Ovary (tissue), 3 donors: ENCODE data around the gene IL1RAPL2.

Experiments used
- EP300 ChIP-seq: sonication (generic); formaldehyde crosslinking; IDR thresholded peaks from one replicate; pipeline ENCODE4 v1.6.1; 2017; ENCODE audit warnings: antibody characterized with exemption
- POLR2A ChIP-seq: fragments of 450-650 bp; IDR thresholded peaks from one replicate; pipeline ENCODE4 v1.6.1; 2017; ENCODE audit warnings: antibody characterized with exemption, mild to moderate bottlenecking, moderate library complexity
- TF ChIP-seq, protein P1 (sequence below), 3 donors: fragments of 450-650 bp in 2 of 3; fragments of 200-600 bp in 1 of 3; IDR thresholded peaks; one replicate each; pipeline versions ENCODE4 v1.5.1 to v1.8.0; 2016 to 2022; ENCODE audit warnings: antibody characterized with exemption in 3 of 3, mild to moderate bottlenecking in 1 of 3
- donor health status: DM: no; HTN: no; CAD: no.

DNA sequence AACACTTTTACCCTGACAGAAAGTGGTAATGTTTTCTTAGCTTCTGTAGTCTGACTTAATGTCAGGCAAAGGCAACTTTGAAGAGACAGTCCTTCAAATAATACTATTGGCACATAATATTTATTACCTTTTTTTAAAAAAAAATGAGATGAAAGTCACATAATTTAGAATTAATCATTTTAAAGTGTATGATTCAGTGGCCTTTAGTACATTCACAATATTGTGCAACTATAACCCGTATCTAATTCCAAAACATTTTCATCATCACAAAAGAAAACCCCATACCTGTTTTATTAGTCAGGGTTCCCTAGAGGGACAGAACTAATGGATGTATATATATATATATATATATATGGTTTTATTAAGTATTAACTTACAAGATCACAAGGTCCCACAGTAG lies 749.2 kb downstream of the IL1RAPL2 start:
- TF ChIP-seq, protein P1, sequence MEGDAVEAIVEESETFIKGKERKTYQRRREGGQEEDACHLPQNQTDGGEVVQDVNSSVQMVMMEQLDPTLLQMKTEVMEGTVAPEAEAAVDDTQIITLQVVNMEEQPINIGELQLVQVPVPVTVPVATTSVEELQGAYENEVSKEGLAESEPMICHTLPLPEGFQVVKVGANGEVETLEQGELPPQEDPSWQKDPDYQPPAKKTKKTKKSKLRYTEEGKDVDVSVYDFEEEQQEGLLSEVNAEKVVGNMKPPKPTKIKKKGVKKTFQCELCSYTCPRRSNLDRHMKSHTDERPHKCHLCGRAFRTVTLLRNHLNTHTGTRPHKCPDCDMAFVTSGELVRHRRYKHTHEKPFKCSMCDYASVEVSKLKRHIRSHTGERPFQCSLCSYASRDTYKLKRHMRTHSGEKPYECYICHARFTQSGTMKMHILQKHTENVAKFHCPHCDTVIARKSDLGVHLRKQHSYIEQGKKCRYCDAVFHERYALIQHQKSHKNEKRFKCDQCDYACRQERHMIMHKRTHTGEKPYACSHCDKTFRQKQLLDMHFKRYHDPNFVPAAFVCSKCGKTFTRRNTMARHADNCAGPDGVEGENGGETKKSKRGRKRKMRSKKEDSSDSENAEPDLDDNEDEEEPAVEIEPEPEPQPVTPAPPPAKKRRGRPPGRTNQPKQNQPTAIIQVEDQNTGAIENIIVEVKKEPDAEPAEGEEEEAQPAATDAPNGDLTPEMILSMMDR (IDR thresholded peaks at IDR 0.05): no peak
- TF ChIP-seq EP300: no peak
- no peak for TF ChIP-seq POLR2A
